Astrocyte of the hippocampus (primary cell): ENCODE results near the gene RUFY1.
"Not testable (repeated sequence)": the region's sequence is repeated elsewhere in the genome, so short reads cannot be mapped to it uniquely, and the experiment has no call there.

ENCODE experiments used
- DNase-seq: peaks from one replicate; pipeline ENCODE4 v3.0.0; 2011; ENCODE audit warnings: low read depth, low spot score

RUFY1 gene

GRCh38 chr5:179534431-179534830 lies 15.9 kb upstream of the RUFY1 start:
- DNase-seq: no peak

GRCh38 chr5:179536676-179537075 lies 13.7 kb upstream of the RUFY1 start:
- no peak for DNase-seq

- DNase-seq: no peak
Observed at GRCh38 chr5:179542170-179542569, 8.2 kb upstream of the RUFY1 start.

GRCh38 chr5:179543275-179543674 lies 7.1 kb upstream of the RUFY1 start:
- not testable (repeated sequence) for DNase-seq

- no peak for DNase-seq
Observed at GRCh38 chr5:179553006-179553405, 2.7 kb downstream of the RUFY1 start.

GRCh38 chr5:179553875-179554274 lies 3.5 kb downstream of the RUFY1 start:
- DNase-seq: peak; percentile 61

GRCh38 chr5:179554981-179555380 lies 4.6 kb downstream of the RUFY1 start:
- DNase-seq: no peak

GRCh38 chr5:179558261-179558799 lies 8.0 kb downstream of the RUFY1 start:
- not testable (repeated sequence) for DNase-seq

GRCh38 chr5:179558932-179559283 lies 8.6 kb downstream of the RUFY1 start:
- DNase-seq: peak; percentile 53

- DNase-seq: peak; percentile 99
Observed at GRCh38 chr5:179559284-179560252, 9.2 kb downstream of the RUFY1 start.

GRCh38 chr5:179564526-179564925 lies 14.2 kb downstream of the RUFY1 start:
- no peak for DNase-seq

- no peak for DNase-seq
Observed at GRCh38 chr5:179568721-179569120, 18.4 kb downstream of the RUFY1 start.

- no peak for DNase-seq
Observed at GRCh38 chr5:179572386-179572785, 22.0 kb downstream of the RUFY1 start.

GRCh38 chr5:179577286-179577960 lies 27.1 kb downstream of the RUFY1 start:
- no peak for DNase-seq

- DNase-seq: no peak
Observed at GRCh38 chr5:179585941-179586401, 35.6 kb downstream of the RUFY1 start.

- DNase-seq: no peak
Observed at GRCh38 chr5:179588166-179588565, 37.8 kb downstream of the RUFY1 start.

- DNase-seq: peak; percentile 64
Observed at GRCh38 chr5:179595916-179596315, 45.6 kb downstream of the RUFY1 start.

GRCh38 chr5:179596421-179596820 lies 46.1 kb downstream of the RUFY1 start:
- DNase-seq: no peak

GRCh38 chr5:179599100-179599499 lies 48.7 kb downstream of the RUFY1 start:
- no peak for DNase-seq

- DNase-seq: no peak
Observed at GRCh38 chr5:179599566-179599965, 49.2 kb downstream of the RUFY1 start.

- DNase-seq: no peak
Observed at GRCh38 chr5:179599973-179600372, 49.6 kb downstream of the RUFY1 start.

- no peak for DNase-seq
Observed at GRCh38 chr5:179601871-179602625, 51.7 kb downstream of the RUFY1 start.
